Thyroid gland (tissue), 4 donors: ENCODE data around the gene JPH4.

Source experiments
- CTCF ChIP-seq, 6 experiments: fragments of 200-600 bp in 3 of 6; fragments of 450-650 bp in 3 of 6; sonication (generic) in 3 of 6; IDR thresholded peaks; one replicate each; pipeline ENCODE4 v1.5.1; 2016 to 2019; ENCODE audit warnings: antibody characterized with exemption in 6 of 6, mild to moderate bottlenecking in 2 of 6, inconsistent platforms in 1 of 6, moderate library complexity in 1 of 6
- POLR2A ChIP-seq, 2 donors: fragments of 450-650 bp; IDR thresholded peaks; one replicate each; pipeline ENCODE4 v1.6.1; 2017; ENCODE audit warnings: antibody characterized with exemption in 2 of 2, mild to moderate bottlenecking in 2 of 2, moderate library complexity in 1 of 2

- no peak for TF ChIP-seq CTCF (IDR thresholded peaks at IDR 0.05)
- no peak for TF ChIP-seq POLR2A (IDR thresholded peaks at IDR 0.05)
Measured at GRCh38 chr14:23565626-23566025, 13.0 kb downstream of the JPH4 start.
